Inflammatory macrophage treated with lipopolysaccharide for 4 hours (primary cell): Measurements from ENCODE around the gene CHMP5.

ENCODE experiments used
- DNase-seq: peaks from one replicate; pipeline ENCODE4 v3.0.0-alpha.2; 2020

Gene CHMP5

GRCh38 chr9:33320230-33320567 is 55.4 kb downstream of the CHMP5 start:
- DNase-seq = no peak

DNA sequence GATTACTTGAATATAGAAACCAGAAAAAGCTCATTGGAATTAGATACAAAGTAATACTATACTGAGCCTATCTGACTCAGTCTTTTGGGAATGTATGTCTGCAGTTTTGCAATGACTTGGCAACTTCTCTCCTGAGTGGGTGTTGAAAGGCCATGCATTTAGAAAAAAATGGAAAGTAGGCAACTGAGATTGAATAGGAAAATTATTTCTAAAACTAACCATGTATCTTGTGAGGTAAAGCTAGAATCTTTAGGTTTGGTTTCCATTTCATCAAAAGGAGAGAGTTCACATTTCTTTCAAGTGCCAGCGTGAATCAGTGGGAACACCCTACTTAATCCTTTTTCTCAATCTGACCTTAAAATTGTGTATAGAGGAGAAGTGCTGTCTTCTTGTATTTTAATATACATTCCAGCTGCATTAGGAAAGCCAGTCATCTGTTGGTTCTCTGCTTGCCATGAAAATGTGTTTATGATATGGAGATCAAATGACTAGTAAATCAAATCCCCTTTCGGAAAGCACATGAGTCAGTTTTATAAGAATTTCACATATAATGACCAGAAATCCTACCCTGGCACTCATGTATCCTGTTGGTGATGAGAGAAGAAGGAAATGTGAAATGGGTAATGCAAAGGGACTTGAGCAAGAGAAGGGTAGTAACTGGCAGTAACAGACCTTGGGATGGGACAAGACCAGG is 55.9 kb downstream of the CHMP5 start:
- DNase-seq = peak; percentile 44

DNA sequence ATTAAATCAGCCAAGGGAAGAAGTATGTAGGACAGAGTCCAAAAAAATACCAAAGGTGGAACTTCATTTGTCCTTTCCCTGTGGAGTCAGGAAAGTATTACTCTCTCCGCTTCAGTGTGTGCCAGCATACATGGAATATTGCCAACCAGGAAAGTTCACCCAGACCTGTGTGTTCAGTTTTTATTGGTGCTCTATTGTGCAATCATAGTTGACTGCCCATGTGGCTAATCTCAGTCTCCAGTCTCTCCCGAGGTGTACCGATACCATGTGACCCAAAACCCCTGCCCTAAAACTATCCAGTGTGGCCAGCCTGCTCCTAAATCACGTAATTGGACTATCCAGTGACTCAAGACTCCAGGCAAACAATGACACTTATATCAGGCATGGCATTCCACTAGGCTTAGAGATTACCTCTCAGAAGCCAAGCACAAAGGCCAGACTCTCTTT is 64.3 kb downstream of the CHMP5 start:
- DNase-seq = no peak

DNA sequence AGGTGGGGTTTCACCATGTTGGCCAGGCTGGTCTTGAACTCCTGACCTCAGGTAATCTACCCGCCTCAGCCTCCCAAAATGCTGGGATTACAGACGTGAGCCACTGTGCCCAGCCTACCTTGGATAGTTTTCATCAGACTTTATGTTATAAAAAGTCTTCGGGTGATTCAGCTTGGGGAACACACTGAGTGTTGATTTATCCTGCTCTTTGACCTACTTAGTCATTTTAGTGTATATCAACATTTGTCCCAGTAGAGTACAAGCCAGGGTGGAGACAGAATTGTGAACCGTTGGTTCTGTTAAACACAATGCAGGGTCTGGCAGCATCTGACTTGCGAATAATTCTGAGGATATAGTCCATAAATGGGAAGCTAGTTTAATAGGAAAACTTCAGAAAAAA is 65.1 kb downstream of the CHMP5 start:
- no peak for DNase-seq

DNA sequence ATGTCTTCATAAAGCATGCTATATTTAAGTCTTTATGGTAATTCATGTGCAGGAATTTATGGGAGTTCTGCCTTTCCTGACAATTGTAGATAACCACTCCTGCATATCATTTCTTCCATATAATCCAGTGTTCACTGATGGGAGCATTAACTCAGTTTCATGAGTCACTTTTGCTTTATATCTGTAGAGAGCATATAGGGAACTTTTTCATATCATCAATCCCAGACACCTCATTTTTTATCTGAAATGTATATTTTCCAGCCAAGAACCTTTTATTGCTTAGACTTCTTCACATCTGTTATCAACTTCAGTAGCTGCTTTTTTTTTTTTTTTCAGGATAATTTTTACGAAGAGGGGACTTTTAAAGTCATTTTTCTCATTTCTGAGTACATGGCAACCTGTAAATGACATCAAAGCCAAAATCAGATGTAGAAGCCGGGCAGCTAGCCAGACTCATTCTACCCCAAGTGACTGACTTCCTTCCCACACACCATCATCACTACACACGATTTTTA is 66.6 kb downstream of the CHMP5 start:
- no peak for DNase-seq
